Activated naive CD8-positive, alpha-beta T cell treated with anti-CD3 and anti-CD28 coated beads for 36 hours (primary cell): Measurements from ENCODE around the gene DPY19L1. TPM values are rescaled to one million over a fixed set of nuclear protein-coding genes. Genes with fewer than 3 reads are reported as not detected.
A peak's percentile ranks its signal among the peaks of the same experiment; 100 is the strongest.
"Not testable (repeated sequence)": the region's sequence is repeated elsewhere in the genome, so short reads cannot be mapped to it uniquely, and the experiment has no call there.

Experiments
- DNase-seq: peaks from one replicate; pipeline ENCODE4 v3.0.0; 2021
- H3K27ac Mint-ChIP-seq: one replicate; pipeline ENCODE4 v1.8.0; 2022; ENCODE audit warnings: mild to moderate bottlenecking, moderate library complexity, mixed read lengths
- H3K27me3 Mint-ChIP-seq: one replicate; pipeline ENCODE4 v1.8.0; 2022; ENCODE audit warnings: mild to moderate bottlenecking, mixed read lengths
- H3K36me3 Mint-ChIP-seq: one replicate; pipeline ENCODE4 v1.8.0; 2021; ENCODE audit warnings: mild to moderate bottlenecking, mixed read lengths
- H3K4me1 Mint-ChIP-seq: one replicate; pipeline ENCODE4 v1.8.0; 2021; ENCODE audit warnings: mixed read lengths
- H3K4me3 Mint-ChIP-seq: one replicate; pipeline ENCODE4 v1.8.0; 2022; ENCODE audit warnings: mild to moderate bottlenecking, moderate library complexity, mixed read lengths
- H3K9me3 Mint-ChIP-seq: one replicate; pipeline ENCODE4 v1.8.0; 2022; ENCODE audit warnings: mixed read lengths
- total RNA-seq, 2 experiments: library from RNA; stranded (reverse); gene quantifications; one replicate each; pipeline ENCODE4 v1.2.3, GENCODE V29; 2021

DPY19L1 gene
- total RNA-seq: 1 to 10 TPM; 5.3 to 6.3 TPM

DNA sequence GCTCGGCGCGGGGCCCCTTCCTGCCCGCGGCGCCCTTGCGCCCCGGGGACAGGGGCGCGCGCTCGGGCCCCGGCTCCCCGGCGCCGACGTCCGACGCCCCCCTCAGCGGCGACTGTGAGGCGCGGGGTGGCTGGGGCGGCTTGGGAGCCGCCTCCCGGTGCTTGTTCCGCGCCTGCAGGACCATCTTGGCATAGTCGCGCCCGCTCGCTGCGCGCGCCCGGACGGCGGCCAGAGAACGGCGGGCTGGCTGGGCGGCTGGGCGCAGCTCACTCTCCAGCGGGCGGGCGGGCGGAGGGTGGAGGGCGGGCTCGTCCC lies at the start of gene DPY19L1:
Gene DPY19L1, minus strand, starts transcription at position 275 of the 315 bp plus-strand sequence. Its CDS starts 91 bp downstream, at position 184.
- no peaks in the 10 kb centered on the region for H3K9me3 Mint-ChIP-seq
- no peaks in the 10 kb centered on the region for H3K27me3 Mint-ChIP-seq
- no peaks in the 10 kb centered on the region for H3K36me3 Mint-ChIP-seq
- peaks cover 20% of the 10 kb centered on the region for H3K4me1 Mint-ChIP-seq
- peak within 1 kb of the TSS; percentile 97 for H3K4me3 Mint-ChIP-seq
- DNase-seq: no peak
- H3K27ac Mint-ChIP-seq: peak within 1 kb of the TSS; percentile 85

DNA sequence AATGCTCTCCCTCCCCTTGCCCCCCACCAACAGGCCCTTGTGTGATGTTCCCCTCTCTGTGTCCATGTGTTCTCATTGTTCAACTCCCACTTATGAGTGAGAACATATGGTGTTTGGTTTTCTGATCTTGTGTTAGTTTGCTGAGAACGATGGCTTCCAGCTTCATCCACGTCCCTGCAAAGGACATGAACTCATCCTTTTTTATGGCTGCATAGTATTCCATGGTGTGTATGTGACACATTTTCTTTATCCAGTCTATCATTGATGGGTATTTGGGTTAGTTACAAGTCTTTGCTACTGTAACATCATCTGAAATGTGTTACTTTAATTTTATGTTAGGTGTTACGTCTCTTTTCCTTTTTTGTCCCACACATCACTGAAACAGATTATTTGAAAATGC lies 42.2 kb upstream of the DPY19L1 start:
- not testable (repeated sequence) for H3K9me3 Mint-ChIP-seq, H3K4me1 Mint-ChIP-seq

DNA sequence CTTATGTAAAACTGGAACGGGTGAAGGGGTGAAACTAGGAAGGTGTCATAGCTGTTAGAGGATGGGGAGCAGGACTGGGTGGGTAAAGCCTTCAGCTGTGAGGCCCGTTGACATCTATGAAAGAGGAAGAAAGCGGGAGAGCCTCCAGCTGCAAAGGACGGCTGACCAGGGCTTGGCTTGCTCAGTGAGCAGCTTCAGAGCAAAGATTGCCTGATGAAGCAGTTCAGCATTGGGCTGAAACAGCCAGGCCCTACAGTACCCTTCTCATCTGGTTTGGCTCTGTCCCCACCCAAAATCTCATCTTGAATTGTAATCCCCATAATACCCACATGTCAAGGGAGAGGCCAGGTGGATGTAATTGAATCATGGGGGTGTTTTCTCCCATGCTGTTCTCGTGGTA lies 36.7 kb upstream of the DPY19L1 start:
- not testable (repeated sequence) for H3K4me1 Mint-ChIP-seq, H3K4me3 Mint-ChIP-seq, H3K36me3 Mint-ChIP-seq, H3K9me3 Mint-ChIP-seq, H3K27ac Mint-ChIP-seq, DNase-seq
- peaks cover 27% of the 10 kb centered on the region for H3K27me3 Mint-ChIP-seq

More for the DNA sequence above, 42.2 kb upstream of the DPY19L1 start:
- not testable (repeated sequence) for H3K4me3 Mint-ChIP-seq, DNase-seq, H3K27ac Mint-ChIP-seq, H3K36me3 Mint-ChIP-seq, H3K27me3 Mint-ChIP-seq

DNA sequence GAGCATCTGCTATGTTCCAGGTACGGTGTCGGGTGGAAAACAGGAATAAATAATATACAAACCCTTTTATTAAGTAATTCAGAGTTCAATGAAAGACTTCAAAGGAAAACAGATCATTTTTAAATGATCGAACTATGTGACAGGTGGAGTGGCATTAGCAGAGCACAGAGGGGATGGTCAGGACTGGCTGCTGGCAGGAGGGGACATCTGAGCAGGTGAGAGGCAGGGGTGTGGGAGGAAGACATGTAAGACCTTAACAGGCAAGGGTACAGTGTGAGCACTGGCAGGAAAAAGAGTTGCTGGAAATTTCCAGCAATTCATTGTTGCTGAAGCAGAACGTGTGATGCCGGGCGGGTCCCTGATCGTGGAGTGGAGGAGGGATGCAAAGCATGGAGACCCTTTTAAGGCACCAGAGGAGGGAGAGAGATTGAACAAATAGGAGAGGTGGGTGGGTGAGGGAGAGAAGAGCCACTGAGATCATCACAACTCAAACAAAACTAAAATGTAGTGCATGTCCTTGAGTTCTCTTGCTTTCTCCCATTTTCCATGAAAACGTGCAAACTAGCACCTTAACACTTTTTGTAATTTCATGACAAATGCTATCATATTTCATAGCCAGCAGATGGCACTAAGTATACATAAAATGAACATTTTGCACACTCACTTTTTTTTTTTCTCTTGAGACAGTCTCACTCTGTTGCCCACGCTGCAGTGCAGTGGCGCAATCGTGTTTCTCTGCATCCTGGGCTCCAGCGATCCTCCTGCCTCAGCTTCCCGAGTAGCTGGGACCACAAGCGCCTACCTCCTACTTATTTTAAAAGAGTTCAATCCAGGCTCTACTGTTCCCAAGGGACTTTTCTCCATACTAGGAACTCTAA lies 35.9 kb upstream of the DPY19L1 start:
- H3K4me1 Mint-ChIP-seq, DNase-seq, H3K27ac Mint-ChIP-seq, H3K9me3 Mint-ChIP-seq, H3K4me3 Mint-ChIP-seq, H3K36me3 Mint-ChIP-seq: not testable (repeated sequence)
- H3K27me3 Mint-ChIP-seq: peaks cover 27% of the 10 kb centered on the region

DNA sequence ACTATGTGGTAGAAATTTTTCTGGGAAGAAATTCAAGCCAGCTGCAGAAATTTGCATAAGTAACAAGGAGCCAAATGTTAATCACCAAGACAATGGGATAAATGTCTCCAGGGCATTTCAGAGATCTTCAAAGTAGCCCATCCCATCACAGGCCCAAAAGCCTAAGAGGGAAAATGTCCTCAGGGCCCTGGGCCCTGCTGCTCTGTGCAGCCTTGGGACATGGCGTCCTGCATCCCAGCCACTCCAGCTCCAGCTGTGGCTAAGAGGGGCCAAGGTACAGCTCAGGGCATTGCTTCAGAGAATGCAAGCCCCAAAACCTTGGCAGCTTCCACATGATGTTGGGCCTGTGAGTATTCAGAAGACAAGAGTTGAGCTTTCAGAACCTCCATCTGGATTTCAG lies 31.8 kb upstream of the DPY19L1 start:
- H3K4me1 Mint-ChIP-seq, H3K36me3 Mint-ChIP-seq, DNase-seq, H3K27ac Mint-ChIP-seq, H3K9me3 Mint-ChIP-seq, H3K4me3 Mint-ChIP-seq: not testable (repeated sequence)
- H3K27me3 Mint-ChIP-seq: peaks cover 19% of the 10 kb centered on the region

DNA sequence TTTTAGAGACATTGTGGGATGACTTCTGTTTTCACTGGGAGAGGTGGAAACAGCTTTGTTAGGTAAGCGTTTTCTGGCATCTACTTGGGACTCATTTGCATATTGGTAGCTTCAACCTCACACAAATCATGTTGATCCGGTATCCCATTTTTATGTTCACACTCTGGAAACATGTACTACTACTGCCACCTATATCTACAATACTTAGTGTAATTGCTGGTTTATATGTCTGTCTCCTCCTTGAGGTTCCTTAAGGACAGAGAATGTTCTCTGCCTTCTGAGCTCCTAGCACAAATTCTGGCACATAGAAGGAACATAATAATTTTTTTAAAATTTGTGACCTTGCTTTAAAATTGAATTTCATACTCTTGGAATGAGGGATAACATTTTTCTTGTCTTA lies 28.1 kb upstream of the DPY19L1 start:
- not testable (repeated sequence) for H3K9me3 Mint-ChIP-seq, H3K36me3 Mint-ChIP-seq, H3K27me3 Mint-ChIP-seq, H3K4me3 Mint-ChIP-seq, H3K27ac Mint-ChIP-seq, DNase-seq, H3K4me1 Mint-ChIP-seq

DNA sequence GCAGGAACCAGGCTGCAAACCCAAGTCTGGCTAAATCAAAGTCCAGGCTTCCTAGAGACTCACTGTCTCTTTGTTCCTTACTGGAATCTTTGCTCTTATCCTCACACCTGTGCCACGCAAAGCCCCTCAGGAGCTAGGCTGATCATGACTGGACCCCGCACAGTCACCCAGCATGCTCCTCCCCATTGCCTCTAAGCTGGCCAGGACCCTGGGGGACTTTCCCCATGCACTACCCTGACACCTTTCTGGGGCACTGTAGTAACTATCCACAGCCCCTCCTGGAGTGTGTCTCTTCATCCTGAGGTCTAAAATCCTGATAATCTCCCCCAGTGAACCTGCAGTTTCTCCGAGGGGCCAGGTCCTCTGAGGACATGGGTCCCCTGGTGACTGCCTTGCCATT lies 21.3 kb upstream of the DPY19L1 start:
- not testable (repeated sequence) for H3K36me3 Mint-ChIP-seq, DNase-seq, H3K27me3 Mint-ChIP-seq, H3K4me3 Mint-ChIP-seq, H3K9me3 Mint-ChIP-seq, H3K27ac Mint-ChIP-seq, H3K4me1 Mint-ChIP-seq

DNA sequence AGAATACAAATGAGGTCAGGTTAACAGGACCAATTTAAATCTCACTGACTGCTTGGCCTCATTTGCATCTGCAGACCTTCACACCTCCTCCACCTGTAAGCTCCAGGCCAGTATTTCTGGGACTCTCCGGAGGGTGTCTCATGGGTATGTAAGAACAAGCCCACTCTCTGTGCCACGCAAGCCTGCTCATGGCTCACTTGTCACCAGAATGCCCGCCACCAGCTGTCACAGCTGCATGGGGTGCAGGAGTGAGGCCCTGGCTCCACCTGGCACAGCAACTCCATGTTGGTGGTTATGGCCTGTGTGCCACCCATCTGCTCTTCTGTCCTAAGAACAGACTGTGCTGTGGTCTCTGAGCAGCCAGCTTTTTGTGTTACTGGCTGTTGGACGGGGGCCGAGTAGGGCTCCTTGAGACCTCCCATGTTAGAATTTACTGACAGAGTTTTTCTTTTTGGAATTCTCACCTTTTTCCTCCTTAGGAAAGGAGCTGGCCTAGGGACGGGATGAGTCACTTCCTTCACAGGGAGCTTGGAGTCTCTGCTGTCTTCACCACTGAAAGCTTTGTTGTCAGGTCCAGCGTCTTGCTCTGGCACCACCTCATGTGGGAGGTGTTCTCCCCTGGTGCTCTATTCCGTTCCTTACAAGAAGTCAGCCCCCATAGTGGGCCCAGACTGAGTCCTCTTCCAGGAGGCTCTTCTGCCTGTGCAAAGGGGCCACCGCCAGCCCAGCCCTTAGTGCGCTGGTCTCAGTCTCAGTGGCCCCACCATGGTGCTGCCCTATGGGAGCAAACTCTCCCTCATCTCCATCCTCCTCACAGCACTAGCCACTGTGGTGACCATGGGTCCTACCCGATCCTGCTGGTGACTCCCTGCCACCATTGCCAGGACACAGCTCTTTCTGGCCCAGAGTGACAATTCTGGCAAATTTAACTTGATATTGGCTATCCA lies 20.5 kb upstream of the DPY19L1 start:
- not testable (repeated sequence) for H3K4me1 Mint-ChIP-seq, H3K9me3 Mint-ChIP-seq

DNA sequence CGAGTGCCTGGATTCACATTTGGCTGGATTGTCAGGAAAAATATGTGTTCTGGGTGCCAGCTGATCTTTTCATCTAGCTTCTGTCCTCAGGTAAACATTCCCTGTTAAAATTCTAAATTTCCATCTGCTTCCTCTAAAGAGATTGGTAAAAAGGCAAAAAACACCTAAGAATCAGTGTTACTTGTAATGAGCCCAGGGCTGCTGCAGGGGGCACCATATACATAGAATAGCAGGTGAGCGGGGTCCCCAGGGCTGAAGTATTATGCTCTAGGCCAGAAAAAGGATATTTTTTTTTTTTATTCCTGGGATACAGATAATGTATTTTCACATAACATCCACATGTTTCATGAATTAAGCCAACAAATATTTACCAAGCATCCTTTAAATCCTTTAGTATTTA lies 18.4 kb upstream of the DPY19L1 start:
- H3K9me3 Mint-ChIP-seq, DNase-seq, H3K4me1 Mint-ChIP-seq, H3K27me3 Mint-ChIP-seq, H3K36me3 Mint-ChIP-seq, H3K4me3 Mint-ChIP-seq, H3K27ac Mint-ChIP-seq: not testable (repeated sequence)

More for the DNA sequence above, 20.5 kb upstream of the DPY19L1 start:
- H3K36me3 Mint-ChIP-seq, H3K27me3 Mint-ChIP-seq, H3K4me3 Mint-ChIP-seq, H3K27ac Mint-ChIP-seq, DNase-seq: not testable (repeated sequence)

DNA sequence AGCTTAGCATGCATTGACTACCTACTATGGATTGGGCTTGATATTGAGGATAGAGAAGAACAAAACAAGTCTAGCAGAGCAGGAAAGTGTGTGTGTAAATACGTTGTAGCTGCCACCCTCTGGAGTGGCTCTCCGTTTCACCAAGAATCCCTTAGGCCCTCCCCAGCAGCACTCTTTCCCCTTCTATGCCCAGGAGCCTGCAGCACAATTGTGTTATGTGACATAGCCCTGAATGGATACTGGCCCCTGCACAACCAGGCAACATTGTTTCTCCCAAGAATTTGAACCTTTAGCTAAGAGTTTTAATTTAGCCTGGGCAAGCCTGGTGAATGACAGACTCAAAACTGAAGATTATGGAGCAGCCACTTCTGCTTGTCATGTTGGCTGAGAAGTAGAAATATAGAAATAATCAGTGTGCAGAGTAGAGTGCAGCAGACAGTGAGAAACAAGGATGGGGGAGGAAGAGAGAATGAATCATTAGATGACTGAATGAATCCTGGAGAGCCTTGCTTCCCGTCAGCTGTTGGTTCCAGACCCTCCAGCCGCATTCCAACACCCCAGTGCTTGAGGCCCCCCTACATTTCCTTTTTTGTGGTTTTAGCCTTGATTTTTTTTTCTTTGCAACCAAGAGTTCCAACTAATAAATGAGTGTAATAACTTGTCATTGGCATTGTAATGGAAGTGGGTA lies 16.3 kb upstream of the DPY19L1 start:
- not testable (repeated sequence) for H3K4me3 Mint-ChIP-seq, DNase-seq, H3K4me1 Mint-ChIP-seq, H3K9me3 Mint-ChIP-seq, H3K36me3 Mint-ChIP-seq, H3K27ac Mint-ChIP-seq
- peaks cover 10% of the 10 kb centered on the region for H3K27me3 Mint-ChIP-seq

DNA sequence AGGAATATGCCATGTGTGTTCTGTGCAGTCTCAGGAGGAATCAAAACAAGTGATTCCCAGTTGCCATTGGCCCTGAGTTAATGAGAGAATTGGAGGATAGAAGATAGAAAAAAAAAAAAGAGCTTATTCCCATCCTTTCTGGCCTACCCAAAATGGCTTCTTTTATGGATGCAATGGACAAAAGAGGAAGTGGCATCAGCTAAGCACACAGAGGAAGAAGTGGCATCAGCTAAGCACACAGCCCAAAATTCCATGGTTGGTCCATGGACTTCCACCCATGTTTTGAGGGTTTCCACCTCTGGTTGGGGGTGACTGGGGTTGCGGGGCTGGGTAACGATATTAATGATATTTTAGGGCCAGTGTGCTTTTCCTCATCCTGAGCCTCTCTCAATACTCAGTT lies 11.1 kb upstream of the DPY19L1 start:
- H3K27ac Mint-ChIP-seq, H3K9me3 Mint-ChIP-seq, H3K4me1 Mint-ChIP-seq, DNase-seq, H3K4me3 Mint-ChIP-seq, H3K36me3 Mint-ChIP-seq: not testable (repeated sequence)
- peaks cover 27% of the 10 kb centered on the region for H3K27me3 Mint-ChIP-seq

DNA sequence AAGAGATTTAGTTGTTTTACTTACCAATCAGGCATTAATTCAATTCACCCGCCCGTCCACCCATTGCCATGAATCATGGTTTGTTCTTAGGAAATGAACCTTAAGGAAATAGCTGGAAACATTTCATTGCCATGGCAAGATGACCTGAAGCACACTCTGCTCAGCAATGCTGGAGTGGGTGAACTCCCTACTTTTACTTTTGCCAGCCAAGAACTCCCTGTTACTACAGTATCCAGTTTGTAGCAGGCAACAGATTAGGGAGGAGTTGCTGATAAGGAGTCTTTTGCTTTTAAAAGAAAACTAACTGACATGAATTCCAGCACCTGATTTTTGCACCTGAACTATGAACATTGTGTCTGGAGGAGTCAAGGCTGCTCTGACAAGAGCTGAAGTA lies 10.6 kb upstream of the DPY19L1 start:
- H3K4me1 Mint-ChIP-seq, H3K27ac Mint-ChIP-seq, H3K4me3 Mint-ChIP-seq, DNase-seq, H3K36me3 Mint-ChIP-seq, H3K9me3 Mint-ChIP-seq: not testable (repeated sequence)
- peaks cover 27% of the 10 kb centered on the region for H3K27me3 Mint-ChIP-seq

DNA sequence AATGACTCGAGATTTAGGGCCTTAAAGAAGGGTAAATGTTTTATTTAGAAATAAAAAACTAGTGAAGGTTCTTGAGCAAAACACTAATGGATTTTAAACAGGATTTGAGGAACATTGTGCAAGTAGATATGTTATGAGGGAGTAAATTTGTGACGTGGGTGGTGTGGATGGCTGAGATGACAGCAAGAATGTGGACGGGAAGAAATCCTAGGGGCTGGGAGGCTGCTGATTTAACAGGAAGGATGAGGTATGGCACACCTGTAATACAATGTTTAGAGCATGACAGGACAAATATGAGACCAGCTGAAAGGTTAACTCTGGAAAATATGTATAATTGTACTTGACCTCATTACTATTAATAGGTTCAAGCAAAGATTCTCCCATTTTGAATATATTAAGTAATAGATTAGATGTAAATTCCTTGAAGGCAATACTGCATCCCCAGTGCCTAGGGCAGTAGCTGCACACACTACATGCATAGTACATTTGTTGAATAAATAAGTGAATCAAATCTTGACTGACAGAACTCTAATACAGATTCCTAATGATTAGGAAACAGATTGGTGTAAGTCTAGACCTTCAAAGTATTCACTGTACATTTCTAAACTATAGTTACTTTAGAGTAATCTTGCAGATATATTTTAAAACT lies 10.1 kb upstream of the DPY19L1 start:
- not testable (repeated sequence) for H3K4me1 Mint-ChIP-seq, H3K27ac Mint-ChIP-seq, H3K4me3 Mint-ChIP-seq, DNase-seq, H3K9me3 Mint-ChIP-seq, H3K36me3 Mint-ChIP-seq
- peaks cover 27% of the 10 kb centered on the region for H3K27me3 Mint-ChIP-seq

DNA sequence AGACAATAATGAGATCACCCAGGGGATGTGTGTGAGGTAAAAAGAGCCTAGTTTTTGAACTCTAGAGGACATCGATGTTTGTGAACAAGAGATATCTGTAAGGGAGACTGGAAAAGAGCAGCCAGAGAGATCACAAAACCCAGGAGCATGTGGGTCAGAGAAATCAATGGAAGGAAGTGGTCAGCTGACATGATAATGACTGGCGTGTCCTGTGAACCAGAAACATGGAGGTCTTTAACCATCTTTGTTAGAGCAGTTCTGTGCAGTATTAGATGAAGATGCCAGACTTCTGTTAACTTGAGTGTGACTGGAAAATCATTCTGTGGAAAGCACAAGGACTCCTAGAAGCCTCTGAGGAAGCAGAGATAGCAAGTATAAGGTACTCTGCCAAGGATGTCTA lies 6.0 kb upstream of the DPY19L1 start:
- H3K4me3 Mint-ChIP-seq, H3K9me3 Mint-ChIP-seq, H3K4me1 Mint-ChIP-seq, H3K36me3 Mint-ChIP-seq, DNase-seq, H3K27ac Mint-ChIP-seq: not testable (repeated sequence)
- H3K27me3 Mint-ChIP-seq: peaks cover 14% of the 10 kb centered on the region

DNA sequence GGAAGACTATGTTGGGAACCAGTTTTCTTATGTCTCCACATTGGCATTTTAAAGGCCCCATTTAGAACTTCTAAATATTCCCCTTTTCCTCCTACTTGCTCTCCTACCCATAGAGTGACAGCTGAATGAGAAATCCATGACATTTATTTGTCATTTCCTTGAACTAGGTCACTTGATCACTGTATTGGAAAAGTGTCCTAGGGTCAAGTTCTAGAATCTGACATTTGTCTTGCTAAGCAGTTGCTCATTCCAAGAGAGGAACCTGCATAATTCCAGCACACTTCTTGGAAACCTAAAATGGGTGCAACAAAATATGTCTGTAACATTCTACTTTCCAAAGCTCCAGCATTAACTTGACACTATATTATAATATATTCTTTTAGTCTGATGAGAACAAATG lies 3.6 kb upstream of the DPY19L1 start:
- Mint-ChIP-seq H3K4me1 (peaks cover 7% of the 10 kb centered on the region), H3K9me3 (no peaks in the 10 kb centered on the region)

More for the DNA sequence above, 3.6 kb upstream of the DPY19L1 start:
- Mint-ChIP-seq H3K36me3 (no peaks in the 10 kb centered on the region), H3K4me3 (no peak overlapping the region), H3K27ac (no peak overlapping the region), H3K27me3 (no peaks in the 10 kb centered on the region)
- no peak for DNase-seq
